HG03196 (cell line): ENCODE results near the gene TFCP2.

Experiments used
- ATAC-seq: cut with Tn5 transposase; IDR thresholded peaks from one replicate; pipeline ENCODE4 v1.9.1; 2021; ENCODE audit not compliant: unreplicated experiment

Gene TFCP2

GRCh38 chr12:51160814-51161459 is 12.0 kb downstream of the TFCP2 start:
- ATAC-seq, result no peak

GRCh38 chr12:51156245-51156765 is 16.6 kb downstream of the TFCP2 start:
- ATAC-seq, result no peak

- ATAC-seq, result no peak
Observed at GRCh38 chr12:51152953-51153352, 20.0 kb downstream of the TFCP2 start.

- no peak for ATAC-seq
Observed at GRCh38 chr12:51150777-51151176, 22.2 kb downstream of the TFCP2 start.

GRCh38 chr12:51147309-51147708 is 25.6 kb downstream of the TFCP2 start:
- ATAC-seq, result no peak

GRCh38 chr12:51139292-51139844 is 33.6 kb downstream of the TFCP2 start:
- no peak for ATAC-seq

- no peak for ATAC-seq
Observed at GRCh38 chr12:51132693-51133092, 40.2 kb downstream of the TFCP2 start.

GRCh38 chr12:51131745-51132521 is 41.0 kb downstream of the TFCP2 start:
- no peak for ATAC-seq

- ATAC-seq, result no peak
Observed at GRCh38 chr12:51128919-51129318, 44.0 kb downstream of the TFCP2 start.

GRCh38 chr12:51127050-51127729 is 45.7 kb downstream of the TFCP2 start:
- ATAC-seq, result no peak

- ATAC-seq, result no peak
Observed at GRCh38 chr12:51126297-51126696, 46.6 kb downstream of the TFCP2 start.

GRCh38 chr12:51124504-51124903 is 48.4 kb downstream of the TFCP2 start:
- ATAC-seq, result no peak

GRCh38 chr12:51122844-51123243 is 50.1 kb downstream of the TFCP2 start:
- no peak for ATAC-seq

- ATAC-seq, result no peak
Observed at GRCh38 chr12:51118706-51119105, 54.2 kb downstream of the TFCP2 start.

- no peak for ATAC-seq
Observed at GRCh38 chr12:51115533-51115932, 57.4 kb downstream of the TFCP2 start.

- no peak for ATAC-seq
Observed at GRCh38 chr12:51108136-51108535, 64.8 kb downstream of the TFCP2 start.

GRCh38 chr12:51103977-51104376 is 69.0 kb downstream of the TFCP2 start:
- ATAC-seq, result no peak

- no peak for ATAC-seq
Observed at GRCh38 chr12:51098611-51099010, 74.3 kb downstream of the TFCP2 start.

GRCh38 chr12:51090705-51091229 is 82.2 kb downstream of the TFCP2 start:
- ATAC-seq, result no peak

GRCh38 chr12:51087818-51088217 is 85.1 kb downstream of the TFCP2 start:
- no peak for ATAC-seq

GRCh38 chr12:51086933-51087332 is 86.0 kb downstream of the TFCP2 start:
- no peak for ATAC-seq
